ENCODE results near the gene TPRA1.

The TPRA1 gene

DNA sequence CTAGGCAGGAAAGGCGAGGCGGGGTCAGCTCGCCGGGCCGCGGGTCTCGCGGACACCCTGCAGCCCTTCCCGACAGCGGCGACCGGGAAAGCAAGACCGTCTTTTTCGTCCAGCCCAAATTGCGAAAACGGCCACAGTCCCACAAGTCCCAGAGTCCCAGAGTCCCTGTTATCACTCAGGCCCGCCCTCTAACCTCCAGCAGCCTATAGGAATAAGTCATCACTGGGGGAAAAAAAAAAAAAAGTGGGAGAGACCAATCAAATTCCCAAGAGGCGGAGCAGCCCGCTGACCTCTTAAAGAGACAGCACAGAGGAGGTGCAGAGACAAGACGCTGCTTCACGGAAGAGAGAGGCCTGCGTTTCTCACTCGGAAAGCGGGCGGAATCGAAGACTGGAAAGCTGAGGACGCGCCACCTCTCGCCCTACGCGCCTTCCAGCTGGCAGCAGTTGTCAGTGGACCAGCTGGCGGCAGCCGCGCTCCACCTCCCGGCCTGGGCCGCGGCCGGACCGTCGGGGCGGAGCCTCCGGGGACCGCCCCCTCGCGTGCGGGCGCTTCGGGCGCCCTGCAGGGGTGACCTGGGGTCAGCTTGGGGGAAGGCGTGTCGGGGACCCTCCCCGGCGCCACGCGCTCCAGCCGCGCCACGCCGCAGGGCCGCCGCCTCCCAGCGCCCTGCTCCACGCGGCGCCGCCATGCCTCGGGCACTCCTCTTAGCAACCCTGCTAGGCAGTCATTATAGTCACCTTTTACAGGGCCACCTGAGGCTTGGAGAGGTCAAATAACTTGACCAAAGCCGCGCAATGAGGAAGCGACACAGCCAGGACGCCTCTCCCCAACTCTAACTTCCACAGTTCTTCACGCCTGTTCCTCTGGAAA is at the start of gene TPRA1:
Gene TPRA1 (minus strand): TSS at position 141 of the 873 bp plus-strand sequence. CDS start 10,587 bp downstream, outside the sequence.
- peak; percentile 96 for DNase-seq (ENCODE audit: low spot score)

- DNase-seq (ENCODE audit: low spot score) = no peak
Measured at GRCh38 chr3:127640042-127640355, 49.5 kb upstream of the TPRA1 start.

GRCh38 chr3:127639173-127640041 is 48.9 kb upstream of the TPRA1 start:
- no peak for DNase-seq (ENCODE audit: low spot score)

GRCh38 chr3:127637971-127638370 is 47.4 kb upstream of the TPRA1 start:
- DNase-seq (ENCODE audit: low spot score) = no peak

GRCh38 chr3:127637546-127637945 is 47.0 kb upstream of the TPRA1 start:
- no peak for DNase-seq (ENCODE audit: low spot score)

- no peak for DNase-seq (ENCODE audit: low spot score)
Measured at GRCh38 chr3:127634653-127635052, 44.1 kb upstream of the TPRA1 start.

DNA sequence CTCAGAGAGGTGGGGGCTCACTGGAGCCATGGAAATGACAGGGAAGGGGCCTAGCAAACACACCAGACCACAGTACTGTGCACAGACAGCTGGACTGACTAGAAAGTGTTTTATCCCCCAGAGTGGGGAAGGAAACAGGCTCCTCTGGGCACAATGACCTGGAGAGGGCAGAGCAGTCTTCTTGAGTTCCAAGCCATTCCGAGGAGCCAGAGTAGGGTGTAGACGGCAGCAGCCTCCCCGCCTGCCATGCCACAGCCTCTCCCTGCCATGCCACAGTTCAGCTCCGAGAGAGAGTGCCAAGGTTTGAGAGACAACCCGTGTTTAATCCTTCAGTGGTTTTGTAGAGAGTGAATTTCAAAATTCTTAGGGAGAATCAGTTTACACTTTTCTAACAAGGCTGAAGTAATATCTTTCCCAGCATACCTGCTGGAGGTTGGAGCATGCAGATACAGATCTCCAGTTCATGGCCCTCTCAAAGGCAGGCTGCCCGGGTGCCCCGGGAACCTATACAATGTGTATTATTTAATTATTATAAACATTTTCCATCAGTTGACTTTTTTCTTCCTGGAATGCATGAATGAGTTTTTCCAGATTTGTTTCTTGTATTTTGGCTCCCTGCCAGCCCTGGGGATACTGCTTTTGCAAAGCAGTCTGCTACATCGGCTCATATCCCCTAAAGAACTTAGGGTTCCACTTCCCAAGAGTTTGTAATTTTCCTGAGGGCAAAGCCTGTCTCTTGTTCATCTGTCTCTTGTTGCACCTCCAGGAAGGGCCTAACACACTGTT is 41.7 kb upstream of the TPRA1 start:
- no peak for DNase-seq (ENCODE audit: low spot score)

- no peak for DNase-seq (ENCODE audit: low spot score)
Measured at GRCh38 chr3:127630811-127631714, 40.5 kb upstream of the TPRA1 start.

DNA sequence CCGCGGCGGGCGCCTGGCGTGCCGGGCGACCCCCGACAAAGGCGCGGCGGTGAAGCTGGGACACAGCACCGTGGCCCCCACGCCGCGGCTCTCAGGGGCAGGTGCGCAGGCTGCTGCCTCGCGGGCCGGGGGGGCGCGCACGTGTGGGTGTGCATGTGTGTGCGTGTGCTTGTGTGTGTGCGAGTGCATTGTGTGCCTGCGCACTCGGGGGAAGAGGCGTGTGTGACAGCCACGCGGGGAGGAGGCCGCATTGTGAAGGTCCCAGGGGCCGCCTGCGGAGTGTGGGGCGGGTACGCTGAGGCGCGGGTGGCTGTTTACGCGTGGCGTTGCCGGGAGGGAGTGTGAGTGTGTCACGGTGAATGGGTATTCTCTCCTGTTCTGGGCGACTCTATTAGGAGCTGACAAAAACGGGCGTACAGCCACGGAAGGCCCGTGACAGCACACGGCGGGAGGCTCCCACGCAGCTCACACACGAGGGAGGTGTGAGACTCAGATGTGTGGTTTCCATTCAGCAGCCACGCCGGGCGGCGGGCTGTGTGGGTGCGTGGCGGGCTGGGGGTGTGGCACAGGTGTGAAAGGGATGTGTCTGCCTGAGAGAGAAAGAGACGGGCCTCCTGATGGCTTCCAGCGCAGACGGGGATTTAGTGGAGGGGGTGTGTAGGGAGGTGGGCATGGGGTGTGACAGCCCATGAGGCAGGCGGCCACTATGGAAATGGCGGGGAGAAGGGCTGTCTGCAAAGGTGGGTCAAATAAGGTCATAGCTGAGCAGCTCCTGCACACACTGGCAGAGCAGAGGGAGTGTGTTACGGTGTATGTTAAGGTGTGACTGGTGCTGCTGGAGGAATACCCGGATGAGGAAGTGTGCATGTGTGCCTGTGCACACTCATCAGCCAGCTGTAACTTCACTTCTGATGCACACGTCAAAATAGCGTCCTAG is 39.2 kb upstream of the TPRA1 start:
- DNase-seq (ENCODE audit: low spot score) = peak; percentile 33

- DNase-seq (ENCODE audit: low spot score) = peak; percentile 38
Measured at GRCh38 chr3:127628788-127629466, 38.4 kb upstream of the TPRA1 start, which contains the start of gene PODXL2. PODXL2 (plus strand) TSS chr3:127629185; CDS start chr3:127629220, 35 bp downstream.

DNA sequence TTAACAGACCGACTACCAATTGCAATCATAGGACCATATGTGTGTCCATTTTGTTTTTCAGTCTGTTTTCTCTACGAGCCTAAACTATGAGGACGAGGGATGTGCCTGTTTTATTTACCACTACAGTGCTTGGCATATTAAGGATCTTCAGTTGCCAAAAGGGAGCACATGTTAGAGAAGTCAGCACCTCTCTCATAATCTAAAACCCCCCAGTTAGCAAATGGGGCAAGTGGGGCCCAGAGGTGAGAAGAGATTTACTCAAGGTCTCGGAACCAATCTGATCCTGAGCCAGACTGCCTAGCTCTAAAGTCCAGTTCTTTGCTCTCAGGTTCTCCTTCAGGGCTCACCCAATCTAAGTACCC is 37.9 kb upstream of the TPRA1 start:
- DNase-seq (ENCODE audit: low spot score) = no peak

- DNase-seq (ENCODE audit: low spot score) = no peak
Measured at GRCh38 chr3:127625821-127626220, 35.3 kb upstream of the TPRA1 start.

DNA sequence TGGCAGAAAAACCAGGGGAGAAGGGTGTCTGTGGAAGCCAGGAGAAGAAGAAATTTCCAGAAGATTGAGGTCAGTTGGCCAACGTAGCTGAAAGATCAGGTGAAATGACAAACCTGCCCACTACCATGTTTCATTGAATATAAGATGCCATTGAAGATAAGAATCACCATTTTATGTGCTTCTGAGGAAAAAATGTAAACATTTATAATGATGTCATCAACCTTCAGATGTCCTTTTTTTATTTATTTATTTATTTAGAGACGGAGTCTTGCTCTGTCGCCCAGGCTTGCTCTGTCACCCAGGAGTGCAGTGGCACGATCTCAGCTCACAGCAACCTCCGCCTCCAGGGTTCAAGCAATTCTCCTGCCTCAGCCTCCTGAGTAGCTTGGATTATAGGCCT is 33.5 kb upstream of the TPRA1 start:
- no peak for DNase-seq (ENCODE audit: low spot score)

GRCh38 chr3:127622772-127623576 is 32.4 kb upstream of the TPRA1 start:
- DNase-seq (ENCODE audit: low spot score) = no peak

GRCh38 chr3:127622031-127622430 is 31.5 kb upstream of the TPRA1 start:
- no peak for DNase-seq (ENCODE audit: low spot score)

DNA sequence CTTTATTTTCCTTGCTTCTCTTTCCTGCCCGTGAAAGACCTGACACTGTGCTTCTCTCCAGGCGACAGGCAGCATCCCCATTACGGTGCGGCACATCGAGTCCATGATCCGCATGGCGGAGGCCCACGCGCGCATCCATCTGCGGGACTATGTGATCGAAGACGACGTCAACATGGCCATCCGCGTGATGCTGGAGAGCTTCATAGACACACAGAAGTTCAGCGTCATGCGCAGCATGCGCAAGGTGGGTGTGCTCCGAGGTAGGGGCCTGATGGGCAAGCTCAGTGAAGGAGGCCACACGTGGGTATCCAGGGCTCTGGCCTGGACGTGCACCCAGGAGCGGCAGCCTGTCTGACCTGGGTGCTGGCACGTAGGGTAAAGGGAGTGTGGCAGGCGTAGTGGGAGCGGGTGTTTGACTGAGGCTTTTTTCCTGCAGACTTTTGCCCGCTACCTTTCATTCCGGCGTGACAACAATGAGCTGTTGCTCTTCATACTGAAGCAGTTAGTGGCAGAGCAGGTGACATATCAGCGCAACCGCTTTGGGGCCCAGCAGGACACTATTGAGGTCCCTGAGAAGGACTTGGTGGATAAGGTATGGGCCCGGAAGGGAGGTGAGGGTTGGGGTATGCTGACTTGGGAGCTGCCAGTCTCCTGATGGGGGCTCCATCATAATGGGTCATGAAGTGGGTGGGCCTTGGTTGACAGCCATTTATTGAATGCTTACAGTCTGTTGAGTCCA is 30.3 kb upstream of the TPRA1 start:
- DNase-seq (ENCODE audit: low spot score) = no peak

DNA sequence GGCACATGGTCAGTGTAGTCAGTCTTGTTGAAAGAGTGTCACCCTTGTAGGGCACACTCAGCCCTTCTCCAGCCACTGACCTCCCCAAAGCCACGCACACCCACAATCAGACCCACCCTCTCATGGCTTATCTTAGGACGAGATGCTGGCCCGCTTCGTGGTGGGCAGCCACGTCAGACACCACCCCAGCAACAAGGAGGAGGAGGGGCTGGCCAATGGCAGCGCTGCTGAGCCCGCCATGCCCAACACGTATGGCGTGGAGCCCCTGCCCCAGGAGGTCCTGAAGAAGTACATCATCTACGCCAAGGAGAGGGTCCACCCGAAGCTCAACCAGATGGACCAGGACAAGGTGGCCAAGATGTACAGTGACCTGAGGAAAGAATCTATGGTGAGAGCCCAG is 28.4 kb upstream of the TPRA1 start:
- DNase-seq (ENCODE audit: low spot score) = no peak

Measured in putamen (tissue), 1 donor.